Erythroblast (primary cell): ENCODE results near the gene EPB41L2.

Experiments used
- GATA1 ChIP-seq: IDR thresholded peaks from 2 replicates; pipeline ENCODE4 v1.6.1; 2011; ENCODE audit warnings: low read depth, mild to moderate bottlenecking, control low read depth, low read length, moderate library complexity
- POLR2A ChIP-seq: IDR thresholded peaks from 2 replicates; pipeline ENCODE4 v1.6.1; 2011; ENCODE audit warnings: mild to moderate bottlenecking, low read length

DNA sequence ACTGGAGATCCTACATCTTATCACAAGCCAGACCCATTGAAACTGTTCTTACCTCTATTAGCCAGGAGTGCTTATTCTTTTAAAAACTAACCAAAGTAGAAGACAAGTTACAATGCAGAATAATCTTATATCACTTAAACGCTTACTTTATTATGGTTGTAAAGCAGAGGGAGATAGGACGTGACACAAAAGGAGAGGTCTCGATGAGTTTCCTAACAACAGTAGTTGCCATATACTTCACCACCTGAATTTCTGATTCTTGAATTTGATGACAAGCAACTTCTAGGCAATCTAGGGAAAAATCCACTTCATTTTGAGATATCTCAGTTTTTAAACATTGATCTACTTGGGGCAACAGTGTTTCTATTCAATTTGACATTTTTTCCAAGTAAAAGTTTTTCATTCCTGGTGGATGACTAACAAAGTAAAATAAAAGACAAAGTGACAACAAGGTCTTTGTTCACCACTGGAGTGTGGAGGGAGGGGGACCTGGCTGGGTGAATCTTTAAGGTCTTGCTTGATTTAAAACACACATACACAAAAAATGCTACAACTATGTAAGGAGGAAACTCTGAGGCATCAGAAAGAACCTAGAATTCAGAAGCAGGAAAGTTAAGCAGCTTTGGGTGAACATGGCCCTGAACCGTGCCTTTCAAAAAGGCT is 125.0 kb downstream of the EPB41L2 start:
- TF ChIP-seq POLR2A (no peak), GATA1 (no peak)
